GM23338 (cell line): ENCODE data around the gene PSMB3. TPM values are rescaled to one million over a fixed set of nuclear protein-coding genes. Genes with fewer than 3 reads are reported as not detected.

Experiments
- ATAC-seq: fragments of 200-7000 bp; cut with Tn5 transposase; 3 replicates; pipeline ENCODE4 v1.9.1; 2020
- DNase-seq: peaks from one replicate; pipeline ENCODE4 v3.0.0-alpha.2; 2015; ENCODE audit warnings: low spot score
- H2AFZ ChIP-seq: fragments of 200-600 bp; sonication (generic); 2 replicates; pipeline ENCODE4 v1.8.0; 2016; ENCODE audit warnings: antibody characterized with exemption, mild to moderate bottlenecking, moderate library complexity
- H3F3A ChIP-seq: fragments of 200-600 bp; sonication (generic); replicated peaks from 2 replicates; pipeline ENCODE4 v1.8.0; 2017; ENCODE audit warnings: antibody characterized with exemption, mixed run types, low read depth
- H3K27ac ChIP-seq: fragments of 200-600 bp; sonication (generic); 2 replicates; pipeline ENCODE4 v1.6.1; 2016; ENCODE audit warnings: low read depth
- H3K27me3 ChIP-seq: fragments of 200-600 bp; sonication (generic); 2 replicates; pipeline ENCODE4 v1.8.0; 2016; ENCODE audit warnings: mild to moderate bottlenecking, mixed run types, moderate library complexity; ENCODE audit not compliant: insufficient read depth
- H3K36me3 ChIP-seq: fragments of 200-600 bp; sonication (generic); 2 replicates; pipeline ENCODE4 v1.8.0; 2016; ENCODE audit warnings: mild to moderate bottlenecking; ENCODE audit not compliant: insufficient read depth
- H3K4me1 ChIP-seq: fragments of 200-600 bp; sonication (generic); 2 replicates; pipeline ENCODE4 v1.8.0; 2016; ENCODE audit warnings: mild to moderate bottlenecking, moderate library complexity; ENCODE audit not compliant: insufficient read depth
- H3K4me2 ChIP-seq: fragments of 200-600 bp; sonication (generic); 2 replicates; pipeline ENCODE4 v1.7.1; 2017; ENCODE audit warnings: mixed run types
- H3K4me3 ChIP-seq: fragments of 200-600 bp; sonication (generic); 2 replicates; pipeline ENCODE4 v1.6.1; 2016; ENCODE audit warnings: mixed run types
- H3K79me2 ChIP-seq: fragments of 200-600 bp; sonication (generic); replicated peaks from 2 replicates; pipeline ENCODE4 v1.8.0; 2017; ENCODE audit warnings: mild to moderate bottlenecking; ENCODE audit not compliant: insufficient read depth
- H3K9me2 ChIP-seq: fragments of 200-600 bp; sonication (generic); 2 replicates; pipeline ENCODE4 v1.8.0; 2017; ENCODE audit not compliant: insufficient read depth
- H4K20me1 ChIP-seq: fragments of 200-600 bp; sonication (generic); replicated peaks from 2 replicates; pipeline ENCODE4 v1.8.0; 2017; ENCODE audit warnings: mild to moderate bottlenecking; ENCODE audit not compliant: insufficient read depth
- H3K27ac Mint-ChIP-seq: 2 replicates; pipeline ENCODE4 v1.8.0; 2020; ENCODE audit warnings: inconsistent platforms, mild to moderate bottlenecking, moderate library complexity, mixed read lengths
- H3K27me3 Mint-ChIP-seq: 3 replicates; pipeline ENCODE4 v1.8.0; 2022; ENCODE audit warnings: low read depth, mild to moderate bottlenecking, moderate library complexity, mixed read lengths, inconsistent platforms; ENCODE audit not compliant: insufficient read depth, poor library complexity
- H3K36me3 Mint-ChIP-seq: 3 replicates; pipeline ENCODE4 v1.8.0; 2021; ENCODE audit warnings: low read depth, mild to moderate bottlenecking, inconsistent platforms, moderate library complexity, mixed read lengths
- H3K4me1 Mint-ChIP-seq: 3 replicates; pipeline ENCODE4 v1.8.0; 2020; ENCODE audit warnings: mild to moderate bottlenecking, inconsistent platforms, mixed read lengths
- H3K4me3 Mint-ChIP-seq: 3 replicates; pipeline ENCODE4 v1.8.0; 2021; ENCODE audit warnings: moderate library complexity, mild to moderate bottlenecking, inconsistent platforms, mixed read lengths
- H3K9me3 Mint-ChIP-seq: 3 replicates; pipeline ENCODE4 v1.8.0; 2020; ENCODE audit warnings: moderate library complexity, mild to moderate bottlenecking, inconsistent platforms, mixed read lengths
- CREB1 ChIP-seq: fragments of 250-450 bp; sonication (Bioruptor Pico); IDR thresholded peaks from 2 replicates; pipeline ENCODE4 v1.5.0; 2020; ENCODE audit warnings: low read depth, mild to moderate bottlenecking, moderate library complexity
- EZH2 ChIP-seq: fragments of 200-600 bp; sonication (generic); IDR thresholded peaks from one replicate; pipeline ENCODE4 v1.8.0; 2017; ENCODE audit warnings: antibody characterized with exemption, mild to moderate bottlenecking, low read depth; ENCODE audit not compliant: unreplicated experiment
- EZH2phosphoT487 ChIP-seq: fragments of 200-600 bp; sonication (generic); IDR thresholded peaks from one replicate; pipeline ENCODE4 v1.8.1; 2018; ENCODE audit warnings: antibody characterized with exemption; ENCODE audit not compliant: unreplicated experiment
- JUNB ChIP-seq: IDR thresholded peaks from one replicate; pipeline ENCODE4 v1.6.1; 2016; ENCODE audit warnings: antibody characterized with exemption; ENCODE audit not compliant: unreplicated experiment
- NANOG ChIP-seq: IDR thresholded peaks from 2 replicates; pipeline ENCODE4 v1.6.1; 2016; ENCODE audit warnings: antibody characterized with exemption, borderline replicate concordance
- POLR2AphosphoS5 ChIP-seq: IDR thresholded peaks from 2 replicates; pipeline ENCODE4 v1.6.1; 2016; ENCODE audit warnings: antibody characterized with exemption, low read depth
- STAT1 ChIP-seq: IDR thresholded peaks from one replicate; pipeline ENCODE4 v1.6.1; 2016; ENCODE audit warnings: antibody characterized with exemption; ENCODE audit not compliant: unreplicated experiment
- ZNF331 ChIP-seq: fragments of 250-450 bp; sonication (Bioruptor Pico); IDR thresholded peaks from 2 replicates; pipeline ENCODE4 v1.5.0; 2020; ENCODE audit warnings: low read depth, mild to moderate bottlenecking, moderate library complexity
- polyA plus RNA-seq: library from polyadenylated mRNA; unstranded; fragments of >200 nt; fragmentation: Nextera tagmentation; extraction: Ambion mirVana; gene quantifications from 2 replicates; pipeline ENCODE4 v1.2.1, GENCODE V29; 2016
- total RNA-seq: library from RNA; depleted of rRNA; stranded (reverse); fragments of >200 nt; shearing (Covaris generic); gene quantifications from 2 replicates; pipeline ENCODE4 v1.2.3, GENCODE V29; 2014
- TF ChIP-seq, protein P1 (sequence below): IDR thresholded peaks from 2 replicates; pipeline ENCODE4 v1.6.1; 2016; ENCODE audit warnings: antibody characterized with exemption
- TF ChIP-seq, protein P2 (sequence below): fragments of 250-450 bp; sonication (Bioruptor Pico); IDR thresholded peaks from 2 replicates; pipeline ENCODE4 v1.5.0; 2020; ENCODE audit warnings: mild to moderate bottlenecking, moderate library complexity

PSMB3 gene
- total and polyA plus RNA-seq, 2 experiments from 2014 or later: 250 to 523 TPM

- Histone ChIP-seq H3K36me3 (peaks cover 5% of the 10 kb centered on the region), H3K79me2 (peaks cover 66% of the 10 kb centered on the region), H3K4me2 (no peak overlapping the region), H3K9me2 (no peaks in the 10 kb centered on the region), H3K27ac (no peak overlapping the region), H4K20me1 (peaks cover 66% of the 10 kb centered on the region), H3K27me3 (no peaks in the 10 kb centered on the region), H2AFZ (no peak overlapping the region), H3K4me3 (no peak overlapping the region), H3K4me1 (peaks cover 31% of the 10 kb centered on the region), H3F3A (0 out of 2 replicates have a peak, but pooled peaks cover 5% of the 10 kb centered on the region)
- no peak for TF ChIP-seq JUNB
- TF ChIP-seq, protein P1, sequence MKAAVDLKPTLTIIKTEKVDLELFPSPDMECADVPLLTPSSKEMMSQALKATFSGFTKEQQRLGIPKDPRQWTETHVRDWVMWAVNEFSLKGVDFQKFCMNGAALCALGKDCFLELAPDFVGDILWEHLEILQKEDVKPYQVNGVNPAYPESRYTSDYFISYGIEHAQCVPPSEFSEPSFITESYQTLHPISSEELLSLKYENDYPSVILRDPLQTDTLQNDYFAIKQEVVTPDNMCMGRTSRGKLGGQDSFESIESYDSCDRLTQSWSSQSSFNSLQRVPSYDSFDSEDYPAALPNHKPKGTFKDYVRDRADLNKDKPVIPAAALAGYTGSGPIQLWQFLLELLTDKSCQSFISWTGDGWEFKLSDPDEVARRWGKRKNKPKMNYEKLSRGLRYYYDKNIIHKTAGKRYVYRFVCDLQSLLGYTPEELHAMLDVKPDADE: no peak
- no peak for TF ChIP-seq EZH2phosphoT487
- TF ChIP-seq POLR2AphosphoS5: no peak
- TF ChIP-seq CREB1 (CRISPR knock-in tag): no peak
- Mint-ChIP-seq H3K4me3 (no peak overlapping the region), H3K9me3 (no peaks in the 10 kb centered on the region; the same call in 2 of the 3 replicates), H3K27ac (no peak overlapping the region), H3K4me1 (peaks cover 57% of the 10 kb centered on the region), H3K36me3 (peaks cover 64% of the 10 kb centered on the region), H3K27me3 (peaks cover 34% of the 10 kb centered on the region)
- ATAC-seq (no peak), DNase-seq (no peak)
Observed at GRCh38 chr17:38741461-38741860, 11.1 kb upstream of the PSMB3 start.

- no peaks in the 10 kb centered on the region; the same call in 2 of the 3 replicates for H3K9me3 Mint-ChIP-seq
- H3K27me3 ChIP-seq: no peaks in the 10 kb centered on the region
- peak overlapping the region; percentile 20; the same call in 1 of the 2 replicates for H3K4me2 ChIP-seq
- peaks cover 67% of the 10 kb centered on the region for H4K20me1 ChIP-seq
- DNase-seq (no peak), ATAC-seq (no peak)
- peaks cover 71% of the 10 kb centered on the region for H3K79me2 ChIP-seq
- H3K4me3 Mint-ChIP-seq: no peak overlapping the region
- H3K36me3 ChIP-seq: peaks cover 5% of the 10 kb centered on the region
- no peak overlapping the region for H3K4me3 ChIP-seq
- 0 out of 2 replicates have a peak, but pooled peaks cover 5% of the 10 kb centered on the region for H3F3A ChIP-seq
- H2AFZ ChIP-seq: no peak overlapping the region
- no peaks in the 10 kb centered on the region for H3K9me2 ChIP-seq
- H3K27ac ChIP-seq: no peak overlapping the region
- H3K27ac Mint-ChIP-seq: no peak overlapping the region; the same call in 1 of the 2 replicates
- peaks cover 58% of the 10 kb centered on the region for H3K4me1 Mint-ChIP-seq
- TF ChIP-seq CREB1 (CRISPR knock-in tag) (no peak), ZNF331 (CRISPR knock-in tag) (no peak), NANOG (no peak), STAT1 (no peak), EZH2 (no peak)
- TF ChIP-seq, protein P2, sequence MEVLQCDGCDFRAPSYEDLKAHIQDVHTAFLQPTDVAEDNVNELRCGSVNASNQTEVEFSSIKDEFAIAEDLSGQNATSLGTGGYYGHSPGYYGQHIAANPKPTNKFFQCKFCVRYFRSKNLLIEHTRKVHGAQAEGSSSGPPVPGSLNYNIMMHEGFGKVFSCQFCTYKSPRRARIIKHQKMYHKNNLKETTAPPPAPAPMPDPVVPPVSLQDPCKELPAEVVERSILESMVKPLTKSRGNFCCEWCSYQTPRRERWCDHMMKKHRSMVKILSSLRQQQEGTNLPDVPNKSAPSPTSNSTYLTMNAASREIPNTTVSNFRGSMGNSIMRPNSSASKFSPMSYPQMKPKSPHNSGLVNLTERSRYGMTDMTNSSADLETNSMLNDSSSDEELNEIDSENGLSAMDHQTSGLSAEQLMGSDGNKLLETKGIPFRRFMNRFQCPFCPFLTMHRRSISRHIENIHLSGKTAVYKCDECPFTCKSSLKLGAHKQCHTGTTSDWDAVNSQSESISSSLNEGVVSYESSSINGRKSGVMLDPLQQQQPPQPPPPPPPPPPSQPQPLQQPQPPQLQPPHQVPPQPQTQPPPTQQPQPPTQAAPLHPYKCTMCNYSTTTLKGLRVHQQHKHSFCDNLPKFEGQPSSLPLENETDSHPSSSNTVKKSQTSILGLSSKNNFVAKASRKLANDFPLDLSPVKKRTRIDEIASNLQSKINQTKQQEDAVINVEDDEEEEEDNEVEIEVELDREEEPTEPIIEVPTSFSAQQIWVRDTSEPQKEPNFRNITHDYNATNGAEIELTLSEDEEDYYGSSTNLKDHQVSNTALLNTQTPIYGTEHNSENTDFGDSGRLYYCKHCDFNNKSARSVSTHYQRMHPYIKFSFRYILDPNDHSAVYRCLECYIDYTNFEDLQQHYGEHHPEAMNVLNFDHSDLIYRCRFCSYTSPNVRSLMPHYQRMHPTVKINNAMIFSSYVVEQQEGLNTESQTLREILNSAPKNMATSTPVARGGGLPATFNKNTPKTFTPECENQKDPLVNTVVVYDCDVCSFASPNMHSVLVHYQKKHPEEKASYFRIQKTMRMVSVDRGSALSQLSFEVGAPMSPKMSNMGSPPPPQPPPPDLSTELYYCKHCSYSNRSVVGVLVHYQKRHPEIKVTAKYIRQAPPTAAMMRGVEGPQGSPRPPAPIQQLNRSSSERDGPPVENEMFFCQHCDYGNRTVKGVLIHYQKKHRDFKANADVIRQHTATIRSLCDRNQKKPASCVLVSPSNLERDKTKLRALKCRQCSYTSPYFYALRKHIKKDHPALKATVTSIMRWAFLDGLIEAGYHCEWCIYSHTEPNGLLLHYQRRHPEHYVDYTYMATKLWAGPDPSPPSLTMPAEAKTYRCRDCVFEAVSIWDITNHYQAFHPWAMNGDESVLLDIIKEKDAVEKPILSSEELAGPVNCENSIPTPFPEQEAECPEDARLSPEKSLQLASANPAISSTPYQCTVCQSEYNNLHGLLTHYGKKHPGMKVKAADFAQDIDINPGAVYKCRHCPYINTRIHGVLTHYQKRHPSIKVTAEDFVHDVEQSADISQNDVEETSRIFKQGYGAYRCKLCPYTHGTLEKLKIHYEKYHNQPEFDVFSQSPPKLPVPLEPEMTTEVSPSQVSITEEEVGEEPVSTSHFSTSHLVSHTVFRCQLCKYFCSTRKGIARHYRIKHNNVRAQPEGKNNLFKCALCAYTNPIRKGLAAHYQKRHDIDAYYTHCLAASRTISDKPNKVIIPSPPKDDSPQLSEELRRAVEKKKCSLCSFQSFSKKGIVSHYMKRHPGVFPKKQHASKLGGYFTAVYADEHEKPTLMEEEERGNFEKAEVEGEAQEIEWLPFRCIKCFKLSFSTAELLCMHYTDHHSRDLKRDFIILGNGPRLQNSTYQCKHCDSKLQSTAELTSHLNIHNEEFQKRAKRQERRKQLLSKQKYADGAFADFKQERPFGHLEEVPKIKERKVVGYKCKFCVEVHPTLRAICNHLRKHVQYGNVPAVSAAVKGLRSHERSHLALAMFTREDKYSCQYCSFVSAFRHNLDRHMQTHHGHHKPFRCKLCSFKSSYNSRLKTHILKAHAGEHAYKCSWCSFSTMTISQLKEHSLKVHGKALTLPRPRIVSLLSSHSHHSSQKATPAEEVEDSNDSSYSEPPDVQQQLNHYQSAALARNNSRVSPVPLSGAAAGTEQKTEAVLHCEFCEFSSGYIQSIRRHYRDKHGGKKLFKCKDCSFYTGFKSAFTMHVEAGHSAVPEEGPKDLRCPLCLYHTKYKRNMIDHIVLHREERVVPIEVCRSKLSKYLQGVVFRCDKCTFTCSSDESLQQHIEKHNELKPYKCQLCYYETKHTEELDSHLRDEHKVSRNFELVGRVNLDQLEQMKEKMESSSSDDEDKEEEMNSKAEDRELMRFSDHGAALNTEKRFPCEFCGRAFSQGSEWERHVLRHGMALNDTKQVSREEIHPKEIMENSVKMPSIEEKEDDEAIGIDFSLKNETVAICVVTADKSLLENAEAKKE: no peak
- peaks cover 60% of the 10 kb centered on the region for H3K36me3 Mint-ChIP-seq
- H3K4me1 ChIP-seq: peaks cover 35% of the 10 kb centered on the region
- peaks cover 33% of the 10 kb centered on the region for H3K27me3 Mint-ChIP-seq
Observed at GRCh38 chr17:38741921-38742410, 10.6 kb upstream of the PSMB3 start.
